Effector memory CD4-positive, alpha-beta T cell (primary cell): Measurements from ENCODE around the gene CTSD.

Source experiments
- DNase-seq, 3 donors: peaks; one replicate each; pipeline ENCODE4 v3.0.0-alpha.2; 2020
- H3K27ac ChIP-seq: 2 replicates; pipeline ENCODE4 v1.7.0; 2013; ENCODE audit warnings: mild to moderate bottlenecking, low read length, moderate library complexity; ENCODE audit not compliant: insufficient read depth, poor library complexity, severe bottlenecking
- H3K27me3 ChIP-seq: replicated peaks from 2 replicates; pipeline ENCODE4 v1.7.0; 2013; ENCODE audit warnings: mild to moderate bottlenecking, low read length; ENCODE audit not compliant: insufficient read depth, control insufficient read depth, poor library complexity, severe bottlenecking
- H3K36me3 ChIP-seq: 2 replicates; pipeline ENCODE4 v1.7.0; 2013; ENCODE audit warnings: mild to moderate bottlenecking, low read length, moderate library complexity; ENCODE audit not compliant: control insufficient read depth, insufficient read depth
- H3K4me1 ChIP-seq: 2 replicates; pipeline ENCODE4 v1.7.0; 2013; ENCODE audit warnings: low read length, mild to moderate bottlenecking; ENCODE audit not compliant: control insufficient read depth, insufficient read depth, poor library complexity, severe bottlenecking
- H3K4me3 ChIP-seq: 2 replicates; pipeline ENCODE4 v1.7.0; 2013; ENCODE audit warnings: low read length, low read depth, mild to moderate bottlenecking; ENCODE audit not compliant: insufficient read depth, poor library complexity, severe bottlenecking
- H3K9me3 ChIP-seq: 2 replicates; pipeline ENCODE4 v1.7.0; 2013; ENCODE audit warnings: mild to moderate bottlenecking, low read length, moderate library complexity; ENCODE audit not compliant: control insufficient read depth

The CTSD gene

DNA sequence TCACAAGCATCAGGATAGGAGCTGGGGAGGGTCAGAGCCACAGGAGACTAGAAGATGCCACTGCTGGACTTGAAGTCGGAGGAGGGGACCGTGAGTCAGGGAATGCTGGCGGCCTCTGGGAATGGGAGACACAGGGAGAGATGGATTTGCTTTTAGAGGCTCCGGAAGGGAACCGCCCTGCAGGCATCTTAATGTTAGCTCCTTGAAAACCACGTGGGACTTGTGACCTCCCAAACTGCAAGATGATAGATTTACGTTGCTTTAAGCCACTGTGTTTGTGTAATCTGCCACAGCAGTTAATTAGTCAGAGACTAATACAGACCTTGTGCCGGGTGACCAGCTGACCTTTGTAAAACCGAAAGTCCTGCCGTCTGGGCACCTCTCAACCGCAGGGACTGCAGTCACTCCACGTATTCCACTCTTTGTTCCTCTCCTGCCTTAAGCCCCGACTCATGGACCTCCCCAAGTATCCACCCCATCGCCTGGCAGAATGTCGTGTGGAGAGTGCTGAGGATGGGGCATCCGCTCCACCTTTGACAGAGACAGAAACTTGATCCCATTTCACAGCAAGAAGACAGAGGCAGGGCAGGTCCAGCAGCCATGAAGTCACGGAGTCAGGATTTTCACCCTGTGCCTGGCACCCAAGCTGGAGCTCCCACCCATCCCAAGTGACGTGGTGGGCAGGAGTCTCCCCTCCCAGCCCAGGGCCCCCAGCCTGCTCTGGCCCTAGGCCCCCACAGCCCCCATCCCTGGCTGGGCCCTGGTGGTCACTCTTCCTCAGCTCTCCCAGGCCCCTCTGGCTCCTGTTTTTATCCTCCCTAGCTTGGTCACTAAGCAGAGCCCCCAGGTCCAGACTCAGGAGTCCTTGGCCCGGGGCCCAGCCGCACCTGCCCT lies 19.4 kb upstream of the CTSD start:
- H3K27ac ChIP-seq, result no peak overlapping the region
- no peaks in the 10 kb centered on the region for H3K9me3 ChIP-seq
- H3K4me1 ChIP-seq, result no peaks in the 10 kb centered on the region
- H3K4me3 ChIP-seq, result no peak overlapping the region
- no peak for DNase-seq
- no peaks in the 10 kb centered on the region for H3K36me3 ChIP-seq
- H3K27me3 ChIP-seq, result no peaks in the 10 kb centered on the region

DNA sequence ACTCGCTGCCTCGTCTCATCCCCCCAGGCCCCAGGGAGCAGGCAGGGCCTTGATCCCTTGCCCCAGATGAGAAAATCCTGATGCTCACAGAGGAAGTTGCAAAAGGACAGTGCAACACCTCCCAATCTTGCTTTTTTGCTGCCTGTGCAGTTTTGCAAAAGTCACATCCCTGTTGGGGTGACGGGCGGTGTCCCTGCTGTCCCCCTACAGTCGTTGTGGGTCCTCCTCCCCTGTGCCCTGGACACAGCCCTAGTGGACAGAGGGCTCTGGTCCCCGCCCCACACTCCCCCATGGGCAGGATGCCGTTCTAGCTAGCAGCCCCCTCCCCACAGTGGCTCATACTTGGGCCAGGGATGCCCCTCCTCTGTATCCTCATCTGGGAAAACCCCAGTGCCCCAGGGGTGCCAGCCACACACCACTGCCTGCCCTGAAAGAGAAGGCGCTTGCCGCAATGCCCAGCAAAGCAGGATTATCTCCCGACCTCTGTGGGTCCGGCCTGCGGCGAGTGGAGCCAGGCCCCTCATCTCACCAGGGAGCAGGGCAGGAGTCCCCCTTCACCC lies 18.4 kb upstream of the CTSD start:
- no peaks in the 10 kb centered on the region for H3K27me3 ChIP-seq
- no peaks in the 10 kb centered on the region for H3K9me3 ChIP-seq
- no peak overlapping the region for H3K4me3 ChIP-seq
- H3K36me3 ChIP-seq, result no peaks in the 10 kb centered on the region
- no peak for DNase-seq
- no peaks in the 10 kb centered on the region for H3K4me1 ChIP-seq
- no peak overlapping the region for H3K27ac ChIP-seq

DNA sequence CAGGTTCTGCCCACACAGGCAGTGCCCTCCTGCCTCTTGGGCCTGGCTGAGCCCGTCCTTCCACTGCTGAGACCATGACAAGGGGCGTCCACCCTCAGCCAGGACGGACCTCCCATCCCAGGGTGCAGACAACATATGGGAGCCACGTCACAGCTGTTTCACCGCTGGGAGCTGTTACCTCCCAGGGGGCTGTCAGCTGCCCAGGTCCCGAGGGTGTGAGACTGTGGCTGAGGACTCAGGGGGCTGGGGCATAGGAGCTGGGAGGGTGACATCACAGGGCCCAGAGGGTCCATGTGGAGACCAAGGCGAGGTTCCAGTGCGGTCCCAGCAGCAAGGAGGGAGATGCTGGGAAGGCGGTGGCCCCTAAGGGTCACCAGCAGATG lies 17.9 kb upstream of the CTSD start:
- no peaks in the 10 kb centered on the region for H3K27me3 ChIP-seq
- no peaks in the 10 kb centered on the region for H3K36me3 ChIP-seq
- no peak for DNase-seq
- no peaks in the 10 kb centered on the region for H3K4me1 ChIP-seq
- no peak overlapping the region for H3K27ac ChIP-seq
- H3K9me3 ChIP-seq, result no peaks in the 10 kb centered on the region
- no peak overlapping the region for H3K4me3 ChIP-seq

DNA sequence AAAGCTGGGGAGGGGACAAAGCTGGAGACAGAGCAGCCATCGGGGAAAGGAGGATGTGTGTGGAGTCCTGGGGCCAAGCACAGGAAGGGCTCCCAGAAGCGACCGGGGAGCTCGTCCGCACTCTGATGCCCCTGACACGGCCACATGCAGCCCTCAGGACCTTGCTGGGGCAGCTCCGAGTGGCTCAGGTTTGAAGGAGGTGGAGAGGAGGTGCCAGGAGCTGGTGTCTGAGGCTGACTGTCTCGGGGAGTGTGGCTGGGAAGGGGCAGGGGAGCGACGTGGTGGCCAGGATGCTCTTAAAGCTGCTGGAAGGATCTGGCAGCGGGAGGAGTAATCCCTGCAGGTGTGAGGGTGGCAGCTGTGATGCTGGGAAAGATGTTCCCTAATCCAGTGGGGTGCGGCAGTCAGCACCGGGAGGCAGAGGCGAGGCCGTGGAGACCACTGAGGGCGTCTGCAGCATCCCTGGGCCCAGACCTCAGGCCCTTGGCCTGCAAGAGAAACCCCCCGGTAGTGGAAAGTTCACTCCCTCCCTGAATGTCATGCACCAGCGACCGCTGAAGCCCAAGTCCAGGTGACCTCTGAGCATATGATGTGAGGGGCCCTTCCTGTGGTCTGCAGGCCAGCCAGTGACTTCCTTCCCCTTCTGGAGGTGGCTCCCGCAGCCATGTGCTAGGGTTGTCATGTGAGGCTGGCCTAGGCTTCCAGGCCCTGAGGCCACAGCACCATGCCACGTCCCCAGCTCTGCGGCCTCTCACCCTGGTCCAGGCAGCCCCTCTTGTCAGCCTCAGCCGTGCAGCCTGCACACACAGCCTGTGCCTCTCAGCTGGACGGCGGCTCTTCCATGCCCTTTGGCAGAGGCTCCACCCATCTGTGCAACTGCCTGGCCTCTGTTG lies 17.2 kb upstream of the CTSD start:
- no peaks in the 10 kb centered on the region for H3K9me3 ChIP-seq
- H3K27me3 ChIP-seq, result no peaks in the 10 kb centered on the region
- H3K4me3 ChIP-seq, result no peak overlapping the region
- no peak overlapping the region for H3K27ac ChIP-seq
- H3K36me3 ChIP-seq, result no peaks in the 10 kb centered on the region
- no peaks in the 10 kb centered on the region for H3K4me1 ChIP-seq
- no peak for DNase-seq

DNA sequence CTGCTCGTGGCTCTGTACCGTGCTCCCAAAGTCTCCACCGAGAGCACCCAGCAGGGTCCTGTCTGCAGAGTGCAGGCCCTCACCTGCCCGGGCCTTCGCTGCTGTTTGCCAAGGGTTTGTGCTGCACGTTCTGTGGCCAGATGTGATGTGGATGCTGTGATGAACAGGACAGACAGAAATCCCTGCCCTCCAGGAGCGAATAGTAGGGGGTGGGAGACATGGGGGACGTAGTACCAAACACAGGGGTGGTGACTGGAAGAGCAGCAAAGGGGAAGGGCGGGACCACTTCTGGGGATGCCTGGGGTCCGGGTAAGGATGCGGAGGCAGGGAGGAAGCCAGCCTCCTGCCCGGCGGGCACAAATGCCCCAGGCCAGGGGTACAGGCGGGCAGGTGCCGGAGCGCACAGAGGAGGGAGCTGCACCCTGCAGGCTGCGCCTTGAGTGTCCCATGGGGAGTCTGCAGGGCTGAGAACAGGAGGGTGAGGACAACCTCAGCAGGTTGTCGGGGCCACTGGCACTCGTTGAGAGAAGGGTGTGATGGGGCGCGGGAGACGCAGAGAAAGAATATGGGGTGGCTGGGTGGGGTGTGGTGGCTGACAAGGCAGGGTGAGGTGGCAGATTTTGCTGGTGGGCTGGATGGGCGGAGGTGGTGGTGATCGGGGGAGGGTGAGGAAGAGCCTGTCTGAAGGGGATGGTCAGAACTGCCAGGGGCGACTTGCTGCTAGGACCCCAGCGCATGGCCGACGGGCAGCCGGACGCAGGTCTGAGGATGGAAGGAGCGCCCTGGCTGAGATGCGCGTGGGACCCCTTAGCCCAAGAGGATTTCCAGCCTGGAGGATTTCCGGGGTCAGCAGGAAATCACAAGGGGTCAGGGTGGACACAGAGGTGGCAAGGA lies 16.3 kb upstream of the CTSD start:
- no peak overlapping the region for H3K27ac ChIP-seq
- no peaks in the 10 kb centered on the region for H3K4me1 ChIP-seq
- H3K9me3 ChIP-seq, result no peaks in the 10 kb centered on the region
- no peaks in the 10 kb centered on the region for H3K27me3 ChIP-seq
- DNase-seq, result no peak
- H3K36me3 ChIP-seq, result no peaks in the 10 kb centered on the region
- no peak overlapping the region for H3K4me3 ChIP-seq

DNA sequence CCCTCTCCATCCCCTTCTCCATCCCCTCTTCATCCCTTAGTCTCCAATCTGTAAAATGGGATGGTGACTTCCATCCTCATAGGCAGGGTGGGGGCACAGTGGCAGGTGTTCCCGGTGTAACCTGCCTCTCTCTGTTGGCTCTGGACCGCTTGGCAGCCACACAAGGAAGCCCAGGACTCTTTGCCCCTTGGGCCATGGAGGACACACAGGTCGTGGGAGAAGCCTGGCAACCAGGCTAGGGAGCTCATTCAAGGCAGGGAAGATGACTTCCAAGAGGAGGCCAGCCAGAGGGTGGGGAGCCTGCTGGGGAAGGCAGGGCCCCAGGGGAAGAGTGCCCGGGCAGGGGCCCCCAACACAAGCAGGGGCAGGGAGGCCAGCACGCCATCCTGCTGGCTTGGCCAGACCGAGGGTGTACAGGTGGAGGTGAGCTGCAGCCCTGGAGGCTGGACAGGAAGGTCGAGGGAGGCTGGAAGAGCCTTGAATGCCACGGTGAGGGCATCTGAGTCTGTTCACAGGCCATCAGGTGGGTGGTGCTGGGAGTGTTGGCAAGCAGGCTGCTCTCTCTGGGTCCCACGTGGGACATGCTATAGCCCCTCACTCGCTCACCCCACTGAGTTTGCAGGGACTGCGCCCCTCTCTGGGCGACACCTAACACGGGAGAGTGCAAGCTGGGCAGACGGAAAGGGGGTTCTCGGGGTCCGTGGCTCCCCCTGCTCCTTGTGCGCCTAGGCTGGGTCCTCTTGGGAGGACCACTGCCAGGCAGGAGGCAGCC lies 15.5 kb upstream of the CTSD start:
- DNase-seq, result no peak
- H3K27ac ChIP-seq, result no peak overlapping the region
- no peaks in the 10 kb centered on the region for H3K27me3 ChIP-seq
- no peaks in the 10 kb centered on the region for H3K36me3 ChIP-seq
- no peaks in the 10 kb centered on the region for H3K9me3 ChIP-seq
- H3K4me1 ChIP-seq, result no peaks in the 10 kb centered on the region
- H3K4me3 ChIP-seq, result no peak overlapping the region

DNA sequence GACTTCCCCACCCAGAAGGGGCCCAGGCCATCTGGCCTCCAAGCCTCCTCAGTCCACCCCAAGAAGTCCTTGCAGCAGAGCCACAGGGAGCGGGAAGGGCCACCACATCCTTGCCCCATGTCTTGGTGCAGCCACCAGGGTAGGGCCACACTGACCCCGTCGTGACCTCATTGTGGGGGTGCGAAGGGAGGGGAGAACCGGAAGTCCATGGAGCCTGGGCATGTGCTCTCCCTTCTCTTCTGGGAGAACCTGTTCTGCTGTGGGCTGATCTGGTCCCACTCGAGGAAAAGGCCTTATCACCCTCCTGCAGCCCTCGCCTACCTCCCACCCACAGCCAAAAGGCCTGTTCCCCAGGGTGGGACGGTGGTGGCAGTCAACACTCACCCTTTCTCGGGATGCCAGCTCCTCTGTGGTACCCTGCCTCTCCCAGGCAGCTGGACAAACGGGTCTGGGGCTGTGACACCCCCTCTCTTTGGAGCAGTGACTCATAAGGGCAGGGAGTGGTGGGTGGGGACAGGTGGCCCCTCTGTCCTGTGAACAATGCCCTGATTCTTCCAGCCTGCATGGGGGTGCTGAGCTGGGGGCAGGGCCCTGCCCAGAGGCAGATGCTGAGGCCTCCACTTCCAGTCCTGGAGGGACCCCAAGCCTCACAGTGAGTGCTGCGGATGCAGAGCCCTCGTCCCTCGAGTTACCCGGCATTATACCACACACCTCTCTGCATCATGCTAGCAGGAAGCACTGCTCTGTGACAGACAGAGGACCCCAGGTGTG lies 14.6 kb upstream of the CTSD start:
- no peak overlapping the region for H3K4me3 ChIP-seq
- no peaks in the 10 kb centered on the region for H3K4me1 ChIP-seq
- DNase-seq, result no peak
- no peaks in the 10 kb centered on the region for H3K27me3 ChIP-seq
- no peaks in the 10 kb centered on the region for H3K36me3 ChIP-seq
- H3K9me3 ChIP-seq, result no peaks in the 10 kb centered on the region
- H3K27ac ChIP-seq, result no peak overlapping the region

DNA sequence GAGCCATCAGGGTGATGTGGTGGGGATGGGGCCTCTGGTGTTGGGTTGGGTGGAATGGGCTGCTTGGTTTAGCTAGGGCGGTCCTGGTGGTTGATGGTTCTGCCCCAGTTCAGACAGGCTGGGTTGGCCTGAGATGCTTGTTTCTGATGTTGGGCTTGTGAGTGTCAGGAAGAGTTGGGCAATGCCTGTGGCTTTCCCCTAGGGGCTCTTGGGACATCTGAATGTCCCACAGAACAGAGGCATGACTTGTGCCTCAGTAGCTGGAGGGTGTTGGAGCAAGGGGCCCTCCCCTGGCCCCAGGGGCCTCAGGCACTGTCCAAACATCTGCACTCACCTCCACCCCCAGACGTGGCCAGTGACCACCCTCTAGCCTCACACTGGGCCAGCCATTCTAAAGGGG lies 14.0 kb upstream of the CTSD start:
- DNase-seq, result no peak
- no peak overlapping the region for H3K4me3 ChIP-seq
- no peaks in the 10 kb centered on the region for H3K36me3 ChIP-seq
- no peaks in the 10 kb centered on the region for H3K9me3 ChIP-seq
- H3K27ac ChIP-seq, result no peak overlapping the region
- H3K4me1 ChIP-seq, result peaks cover 1% of the 10 kb centered on the region
- no peaks in the 10 kb centered on the region for H3K27me3 ChIP-seq
